Fibroblast of mammary gland (primary cell): ENCODE measurements around the gene C3orf22.
A peak's percentile ranks its signal among the peaks of the same experiment; 100 is the strongest.

Experiments
- DNase-seq: peaks from one replicate; pipeline ENCODE4 v3.0.0-alpha.2; 2010; ENCODE audit warnings: low read depth
- H3K4me3 ChIP-seq: 2 replicates; pipeline ENCODE4 v1.5.1; 2011; ENCODE audit warnings: low read depth, mild to moderate bottlenecking, low read length, moderate library complexity; ENCODE audit not compliant: control insufficient read depth
- TF ChIP-seq, protein P1 (sequence below): conservative IDR thresholded peaks from 2 replicates; pipeline ENCODE4 v1.5.1; 2011; ENCODE audit warnings: low read depth, low read length, inconsistent platforms; ENCODE audit not compliant: control insufficient read depth, insufficient read depth

The C3orf22 gene

DNA sequence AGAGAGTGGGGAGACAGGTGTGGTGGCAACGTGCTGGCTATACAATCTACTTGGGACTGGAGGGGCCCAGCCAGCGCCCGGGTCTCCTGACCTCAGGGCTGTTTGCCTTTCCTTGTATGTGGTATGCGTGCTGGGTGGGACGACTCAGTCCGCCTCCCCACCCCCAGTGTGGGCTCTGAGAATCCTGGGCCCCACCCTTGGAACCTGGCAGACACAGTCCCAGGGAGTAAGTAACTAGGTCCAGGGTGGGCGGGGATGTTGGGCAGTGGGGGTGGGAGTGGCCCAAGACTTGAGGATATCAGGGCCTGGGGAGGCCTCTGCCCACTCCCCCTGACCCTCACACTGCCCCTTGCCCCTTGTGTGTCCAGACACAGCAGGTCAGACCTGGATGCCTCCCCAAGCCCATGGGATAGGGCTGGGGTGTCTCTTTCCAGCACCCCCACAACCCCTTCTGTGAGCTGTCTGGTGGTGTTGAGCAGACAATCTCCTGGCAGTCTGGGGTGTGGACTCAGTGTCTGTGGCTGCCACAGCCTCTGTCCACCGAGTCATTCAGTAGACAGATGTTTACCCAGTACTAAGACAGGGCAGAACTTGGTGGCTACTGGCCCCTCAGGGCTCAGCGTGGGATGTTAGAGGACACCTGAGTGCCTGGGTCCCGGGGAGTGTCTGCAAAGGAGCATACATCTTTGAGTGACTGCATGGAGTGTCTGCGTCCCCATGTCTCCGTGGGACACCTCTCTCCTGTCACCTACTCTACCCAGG, 33.5 kb downstream of the C3orf22 start:
- TF ChIP-seq, protein P1, sequence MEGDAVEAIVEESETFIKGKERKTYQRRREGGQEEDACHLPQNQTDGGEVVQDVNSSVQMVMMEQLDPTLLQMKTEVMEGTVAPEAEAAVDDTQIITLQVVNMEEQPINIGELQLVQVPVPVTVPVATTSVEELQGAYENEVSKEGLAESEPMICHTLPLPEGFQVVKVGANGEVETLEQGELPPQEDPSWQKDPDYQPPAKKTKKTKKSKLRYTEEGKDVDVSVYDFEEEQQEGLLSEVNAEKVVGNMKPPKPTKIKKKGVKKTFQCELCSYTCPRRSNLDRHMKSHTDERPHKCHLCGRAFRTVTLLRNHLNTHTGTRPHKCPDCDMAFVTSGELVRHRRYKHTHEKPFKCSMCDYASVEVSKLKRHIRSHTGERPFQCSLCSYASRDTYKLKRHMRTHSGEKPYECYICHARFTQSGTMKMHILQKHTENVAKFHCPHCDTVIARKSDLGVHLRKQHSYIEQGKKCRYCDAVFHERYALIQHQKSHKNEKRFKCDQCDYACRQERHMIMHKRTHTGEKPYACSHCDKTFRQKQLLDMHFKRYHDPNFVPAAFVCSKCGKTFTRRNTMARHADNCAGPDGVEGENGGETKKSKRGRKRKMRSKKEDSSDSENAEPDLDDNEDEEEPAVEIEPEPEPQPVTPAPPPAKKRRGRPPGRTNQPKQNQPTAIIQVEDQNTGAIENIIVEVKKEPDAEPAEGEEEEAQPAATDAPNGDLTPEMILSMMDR = no peak
- no peak for DNase-seq
- no peak overlapping the region for H3K4me3 ChIP-seq

DNA sequence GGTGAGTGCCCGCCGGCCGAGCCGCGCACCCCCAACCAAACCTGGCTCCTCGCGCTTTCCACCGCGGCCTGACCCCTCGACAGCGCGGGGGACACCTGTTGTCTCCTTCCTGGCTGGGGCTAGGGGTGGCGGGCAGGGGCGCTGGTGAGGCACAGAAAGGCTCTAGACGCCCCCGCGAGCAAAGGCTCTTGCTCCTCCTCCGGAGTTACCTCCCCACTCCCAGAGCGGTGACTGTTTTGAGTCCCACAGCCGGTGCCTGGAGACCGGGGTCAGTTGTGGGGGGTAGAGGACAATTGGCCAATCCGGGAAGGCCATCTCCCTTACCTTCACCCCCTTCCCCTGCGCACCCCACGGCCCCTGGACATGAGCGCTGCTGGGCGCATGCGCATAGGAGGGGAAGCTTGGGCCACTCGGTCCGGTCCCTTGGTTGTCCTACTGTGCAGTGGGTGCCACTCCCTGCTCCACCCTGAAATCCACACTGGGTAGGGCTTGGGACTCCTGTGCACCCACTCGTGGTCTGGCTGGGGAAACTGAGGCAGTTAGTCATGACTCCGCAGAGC, 34.2 kb downstream of the C3orf22 start:
- no peak for DNase-seq
- peak overlapping the region; percentile 16 for H3K4me3 ChIP-seq
- TF ChIP-seq, protein P1 = no peak

DNA sequence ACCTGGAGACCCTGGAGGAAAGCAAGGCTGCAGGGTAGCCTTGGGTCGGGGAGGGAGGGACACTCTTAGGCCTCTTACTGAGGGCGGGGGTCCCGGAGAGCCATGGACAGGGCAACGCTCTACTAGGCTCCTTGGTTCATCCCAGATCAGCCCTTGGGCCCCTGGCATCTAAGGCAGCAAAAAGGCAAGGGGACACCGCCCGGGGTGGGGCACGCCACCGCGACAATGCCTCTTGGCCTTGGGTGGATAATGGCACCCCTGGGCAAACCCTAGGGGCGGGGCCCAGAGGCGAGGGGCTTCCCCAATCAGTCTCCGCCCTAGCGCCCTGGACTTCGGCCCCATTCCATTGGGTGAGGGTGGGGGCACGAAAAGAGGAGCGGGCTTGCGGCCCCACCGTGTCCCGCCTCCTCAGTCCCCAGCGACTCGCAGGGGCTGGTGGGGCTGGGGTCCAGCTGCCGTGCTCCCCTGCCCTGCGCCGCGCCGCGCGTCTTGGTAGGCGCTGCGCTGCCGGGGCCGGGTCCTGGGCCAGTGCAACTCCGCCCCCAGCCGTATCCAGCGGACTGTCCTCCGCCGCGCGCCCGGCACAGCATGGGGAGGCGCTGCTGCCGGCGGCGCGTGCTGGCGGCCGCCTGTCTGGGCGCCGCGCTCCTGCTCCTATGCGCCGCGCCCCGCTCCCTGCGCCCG, 34.8 kb downstream of the C3orf22 start, which contains the start of gene CHST13:
TSS of gene CHST13 (plus strand) at position 411 of the 684 bp plus-strand sequence. CDS start at position 589, 178 bp downstream.
- H3K4me3 ChIP-seq = peak within 1 kb of the TSS; percentile 16

DNA sequence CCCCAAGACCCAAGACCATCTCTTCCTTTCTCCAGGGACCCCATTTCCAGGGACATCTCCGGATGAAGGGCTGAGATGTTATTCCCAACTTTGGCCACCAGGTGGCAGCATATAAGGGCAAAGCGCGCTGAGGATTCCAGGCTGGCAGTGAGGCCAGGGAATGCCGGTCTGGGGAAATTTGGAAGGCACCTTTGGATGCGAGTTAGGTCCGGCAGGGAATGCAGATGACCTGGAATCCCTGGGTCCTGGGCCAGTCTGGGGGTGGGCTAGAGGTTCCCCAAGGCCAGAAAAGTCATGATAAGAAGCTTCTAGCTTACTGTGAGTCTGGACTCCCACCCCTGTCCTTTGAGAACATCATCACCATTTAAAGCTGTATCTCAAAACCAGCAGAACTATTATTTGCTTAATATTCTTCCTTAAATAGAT, 36.4 kb downstream of the C3orf22 start:
- H3K4me3 ChIP-seq = no peak overlapping the region
- peak; percentile 47 for DNase-seq
- TF ChIP-seq, protein P1 = peak; percentile 87

More for the DNA sequence above, 34.8 kb downstream of the C3orf22 start, which contains the start of gene CHST13:
- TF ChIP-seq, protein P1 = no peak
- DNase-seq = peak; percentile 29

DNA sequence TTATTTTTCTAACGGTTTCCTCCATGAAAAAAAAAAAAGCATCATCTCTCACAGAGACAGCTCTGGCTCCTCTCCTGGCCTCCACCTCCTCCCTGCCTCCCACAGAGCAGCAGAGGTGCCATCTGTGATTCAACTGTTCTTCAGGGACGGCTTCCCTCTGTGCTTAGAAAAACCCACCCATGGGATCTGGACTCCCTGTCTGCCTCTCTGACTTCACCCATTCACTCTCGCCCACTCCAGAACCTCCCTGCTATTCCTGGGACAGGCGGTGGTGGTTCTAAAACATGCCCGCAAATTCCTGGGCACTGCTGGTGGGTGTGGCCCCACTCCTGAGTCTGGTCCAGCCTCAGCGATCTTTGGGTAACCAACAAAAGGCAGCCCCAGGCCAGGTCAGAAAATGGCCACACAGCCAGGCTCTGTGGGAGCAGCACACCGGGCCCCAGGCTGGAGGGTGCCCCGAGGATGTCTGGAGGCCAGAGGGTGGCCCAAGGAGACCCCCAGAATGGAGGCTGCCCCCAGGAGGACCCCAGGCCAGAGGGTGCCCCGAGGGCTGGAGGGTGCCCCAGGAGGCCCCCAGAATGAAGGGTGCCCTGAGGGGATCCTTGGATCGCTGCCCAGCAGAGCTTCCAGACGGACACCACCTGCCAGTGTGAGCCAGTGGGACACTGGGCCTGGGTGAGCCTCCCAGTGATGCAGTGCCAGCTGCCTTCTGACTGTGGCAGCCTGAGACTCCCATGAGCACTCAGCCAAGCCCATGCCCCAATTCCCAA, 37.4 kb downstream of the C3orf22 start:
- TF ChIP-seq, protein P1 = no peak
- DNase-seq = no peak
- H3K4me3 ChIP-seq = no peak overlapping the region

DNA sequence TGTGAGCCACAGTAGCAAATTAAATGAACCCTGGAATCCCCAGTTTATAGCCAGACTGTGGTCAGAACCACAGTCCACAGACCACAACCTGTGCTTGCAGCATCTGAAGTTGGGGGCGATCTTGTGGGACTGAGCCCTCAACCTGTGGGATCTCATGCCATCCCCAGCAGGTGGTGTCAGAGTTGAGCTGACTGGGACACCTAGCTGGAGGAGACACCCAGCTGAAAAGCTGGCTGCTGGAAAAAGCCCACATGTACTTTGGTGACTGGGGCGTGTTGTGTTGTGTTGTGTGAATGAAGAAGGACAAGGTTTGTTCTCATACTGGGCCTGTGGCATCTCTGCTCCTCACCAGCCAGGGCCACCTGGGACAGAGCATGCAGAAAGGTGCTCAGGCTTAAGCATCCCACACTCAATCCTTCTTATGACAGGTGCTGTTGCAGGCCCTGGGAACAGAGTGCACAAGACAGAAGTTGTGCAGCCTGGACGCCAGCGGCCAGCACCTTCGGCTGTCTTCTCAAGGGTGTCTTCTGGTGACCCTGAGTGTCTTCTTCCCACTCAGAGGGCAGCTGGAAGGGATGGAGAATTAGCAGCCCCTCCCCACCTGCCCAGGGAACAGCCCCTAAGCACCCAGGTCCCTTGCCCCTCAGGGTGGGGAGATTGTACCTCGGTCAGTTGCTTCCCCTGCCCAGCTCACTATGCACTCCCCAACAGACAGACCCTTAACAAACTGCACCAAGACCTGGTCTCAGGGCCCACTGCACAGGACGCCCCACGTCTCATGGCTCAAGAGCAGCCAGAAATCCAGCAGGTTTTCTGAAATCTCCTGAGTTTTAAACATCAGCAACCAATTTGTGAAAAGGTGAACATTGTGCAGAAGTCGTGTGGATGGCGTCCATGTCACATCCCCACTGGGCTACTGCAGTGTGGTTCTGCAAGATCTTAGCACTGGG, 39.0 kb downstream of the C3orf22 start:
- DNase-seq = no peak
- no peak overlapping the region for H3K4me3 ChIP-seq
- TF ChIP-seq, protein P1 = no peak
